NCI-H1436 (cell line): ENCODE data around the gene ST8SIA4.

Source experiments
- DNase-seq: peaks from one replicate; lab custom pipeline; 2025; lab: John Stamatoyannopoulos, UW

ST8SIA4 gene

GRCh38 chr5:100903039-100903887 lies at the start of gene ST8SIA4:
ST8SIA4 (minus strand) TSS chr5:100903282; CDS start chr5:100902955, 327 bp downstream.
- peak; percentile 89 for DNase-seq

GRCh38 chr5:100950985-100951384 lies 47.9 kb upstream of the ST8SIA4 start:
- DNase-seq: no peak

- DNase-seq: no peak
Observed at GRCh38 chr5:100913298-100913697, 10.2 kb upstream of the ST8SIA4 start.

GRCh38 chr5:100909034-100909433 lies 6.0 kb upstream of the ST8SIA4 start:
- DNase-seq: no peak

GRCh38 chr5:100905259-100905914 lies 2.3 kb upstream of the ST8SIA4 start:
- no peak for DNase-seq

- DNase-seq: peak; percentile 43
Observed at GRCh38 chr5:100904259-100904861, 1.3 kb upstream of the ST8SIA4 start.

GRCh38 chr5:100902440-100903038 lies 543 bp downstream of the ST8SIA4 start:
- no peak for DNase-seq

GRCh38 chr5:100901821-100902341 lies 1.2 kb downstream of the ST8SIA4 start:
- no peak for DNase-seq

- DNase-seq: peak; percentile 70
Observed at GRCh38 chr5:100900796-100901781, 2.0 kb downstream of the ST8SIA4 start.

- DNase-seq: peak; percentile 70
Observed at GRCh38 chr5:100900142-100900795, 2.8 kb downstream of the ST8SIA4 start.

GRCh38 chr5:100899675-100900074 lies 3.4 kb downstream of the ST8SIA4 start:
- DNase-seq: no peak

- no peak for DNase-seq
Observed at GRCh38 chr5:100898504-100899346, 4.4 kb downstream of the ST8SIA4 start.

- no peak for DNase-seq
Observed at GRCh38 chr5:100896054-100896453, 7.0 kb downstream of the ST8SIA4 start.

- no peak for DNase-seq
Observed at GRCh38 chr5:100890461-100891008, 12.5 kb downstream of the ST8SIA4 start.

- no peak for DNase-seq
Observed at GRCh38 chr5:100889896-100890295, 13.2 kb downstream of the ST8SIA4 start.

- no peak for DNase-seq
Observed at GRCh38 chr5:100889165-100889743, 13.8 kb downstream of the ST8SIA4 start.

GRCh38 chr5:100877274-100877673 lies 25.8 kb downstream of the ST8SIA4 start:
- DNase-seq: no peak

- no peak for DNase-seq
Observed at GRCh38 chr5:100872408-100873190, 30.5 kb downstream of the ST8SIA4 start.
